Transverse colon (tissue), 3 donors: ENCODE results near the gene DNAL1.

Experiments used
- POLR2A ChIP-seq: fragments of 450-650 bp; IDR thresholded peaks from one replicate; pipeline ENCODE4 v1.6.1; 2016; ENCODE audit warnings: antibody characterized with exemption, mild to moderate bottlenecking, moderate library complexity
- TF ChIP-seq, protein P1 (sequence below), 5 experiments: fragments of 200-600 bp in 3 of 5; fragments of 450-650 bp in 2 of 5; sonication (generic) in 3 of 5; IDR thresholded peaks; 1 replicate in 2 of 5; 2 replicates in 3 of 5; pipeline ENCODE4 v1.5.1; 2016 to 2017; ENCODE audit warnings: antibody characterized with exemption in 5 of 5, inconsistent platforms in 3 of 5, mild to moderate bottlenecking in 2 of 5, moderate library complexity in 1 of 5

- TF ChIP-seq, protein P1, sequence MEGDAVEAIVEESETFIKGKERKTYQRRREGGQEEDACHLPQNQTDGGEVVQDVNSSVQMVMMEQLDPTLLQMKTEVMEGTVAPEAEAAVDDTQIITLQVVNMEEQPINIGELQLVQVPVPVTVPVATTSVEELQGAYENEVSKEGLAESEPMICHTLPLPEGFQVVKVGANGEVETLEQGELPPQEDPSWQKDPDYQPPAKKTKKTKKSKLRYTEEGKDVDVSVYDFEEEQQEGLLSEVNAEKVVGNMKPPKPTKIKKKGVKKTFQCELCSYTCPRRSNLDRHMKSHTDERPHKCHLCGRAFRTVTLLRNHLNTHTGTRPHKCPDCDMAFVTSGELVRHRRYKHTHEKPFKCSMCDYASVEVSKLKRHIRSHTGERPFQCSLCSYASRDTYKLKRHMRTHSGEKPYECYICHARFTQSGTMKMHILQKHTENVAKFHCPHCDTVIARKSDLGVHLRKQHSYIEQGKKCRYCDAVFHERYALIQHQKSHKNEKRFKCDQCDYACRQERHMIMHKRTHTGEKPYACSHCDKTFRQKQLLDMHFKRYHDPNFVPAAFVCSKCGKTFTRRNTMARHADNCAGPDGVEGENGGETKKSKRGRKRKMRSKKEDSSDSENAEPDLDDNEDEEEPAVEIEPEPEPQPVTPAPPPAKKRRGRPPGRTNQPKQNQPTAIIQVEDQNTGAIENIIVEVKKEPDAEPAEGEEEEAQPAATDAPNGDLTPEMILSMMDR (IDR thresholded peaks at IDR 0.05): no peak
- no peak for TF ChIP-seq POLR2A
These were observed 443 bp downstream of the DNAL1 start for GRCh38 chr14:73645248-73645610.
